SKM-1 treated with dmso at 0.1 percent for 144 hours (cell line): ENCODE results near the gene CBLC.

ENCODE experiments used
- DNase-seq: peaks from one replicate; lab custom pipeline; 2025; ENCODE audit not compliant: unreplicated experiment; lab: John Stamatoyannopoulos, UW

The CBLC gene, protein sequence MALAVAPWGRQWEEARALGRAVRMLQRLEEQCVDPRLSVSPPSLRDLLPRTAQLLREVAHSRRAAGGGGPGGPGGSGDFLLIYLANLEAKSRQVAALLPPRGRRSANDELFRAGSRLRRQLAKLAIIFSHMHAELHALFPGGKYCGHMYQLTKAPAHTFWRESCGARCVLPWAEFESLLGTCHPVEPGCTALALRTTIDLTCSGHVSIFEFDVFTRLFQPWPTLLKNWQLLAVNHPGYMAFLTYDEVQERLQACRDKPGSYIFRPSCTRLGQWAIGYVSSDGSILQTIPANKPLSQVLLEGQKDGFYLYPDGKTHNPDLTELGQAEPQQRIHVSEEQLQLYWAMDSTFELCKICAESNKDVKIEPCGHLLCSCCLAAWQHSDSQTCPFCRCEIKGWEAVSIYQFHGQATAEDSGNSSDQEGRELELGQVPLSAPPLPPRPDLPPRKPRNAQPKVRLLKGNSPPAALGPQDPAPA

DNA sequence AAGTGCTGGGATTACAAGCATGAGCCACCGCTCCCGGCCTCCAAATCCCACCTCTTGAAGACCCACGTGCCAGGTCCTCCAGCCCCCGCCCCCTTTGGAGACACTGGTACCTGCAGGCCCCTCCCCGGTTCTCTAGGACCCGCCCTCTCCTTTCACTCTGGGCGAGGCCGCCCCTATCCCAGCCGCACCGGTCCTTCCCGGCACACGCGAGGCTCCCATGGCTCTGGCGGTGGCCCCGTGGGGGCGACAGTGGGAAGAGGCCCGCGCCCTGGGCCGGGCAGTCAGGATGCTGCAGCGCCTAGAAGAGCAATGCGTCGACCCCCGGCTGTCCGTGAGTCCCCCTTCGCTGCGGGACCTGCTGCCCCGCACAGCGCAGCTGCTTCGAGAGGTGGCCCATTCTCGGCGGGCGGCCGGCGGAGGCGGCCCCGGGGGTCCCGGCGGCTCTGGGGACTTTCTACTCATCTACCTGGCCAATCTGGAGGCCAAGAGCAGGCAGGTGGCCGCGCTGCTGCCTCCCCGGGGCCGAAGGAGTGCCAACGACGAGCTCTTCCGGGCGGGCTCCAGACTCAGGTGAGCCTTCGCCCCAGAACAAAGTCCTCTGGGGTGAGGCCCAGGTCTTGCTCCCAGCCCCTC is at the start of gene CBLC:
Gene CBLC (plus strand): TSS at position 176 of the 633 bp plus-strand sequence. CDS start 42 bp downstream, at position 218.
- no peak for DNase-seq

DNA sequence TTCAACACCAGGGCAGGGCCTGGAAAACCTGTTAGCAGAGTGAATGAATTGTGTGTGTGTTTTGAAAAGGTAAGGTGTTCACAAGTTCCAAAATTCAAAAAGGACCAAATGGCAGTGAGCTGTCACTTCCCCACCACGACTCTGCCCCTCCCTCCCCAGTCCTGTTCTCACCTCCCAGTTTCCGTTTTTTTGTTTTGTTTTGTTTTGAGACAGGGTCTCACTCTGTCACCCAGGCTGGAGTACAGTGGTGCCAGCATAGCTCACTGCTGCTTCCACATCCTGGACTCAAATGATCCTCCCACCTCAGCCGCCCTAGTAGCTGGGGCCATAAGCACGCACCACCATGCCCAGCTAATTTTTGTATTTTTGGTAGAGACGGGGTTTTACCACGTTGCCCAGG is 49.5 kb upstream of the CBLC start:
- no peak for DNase-seq

DNA sequence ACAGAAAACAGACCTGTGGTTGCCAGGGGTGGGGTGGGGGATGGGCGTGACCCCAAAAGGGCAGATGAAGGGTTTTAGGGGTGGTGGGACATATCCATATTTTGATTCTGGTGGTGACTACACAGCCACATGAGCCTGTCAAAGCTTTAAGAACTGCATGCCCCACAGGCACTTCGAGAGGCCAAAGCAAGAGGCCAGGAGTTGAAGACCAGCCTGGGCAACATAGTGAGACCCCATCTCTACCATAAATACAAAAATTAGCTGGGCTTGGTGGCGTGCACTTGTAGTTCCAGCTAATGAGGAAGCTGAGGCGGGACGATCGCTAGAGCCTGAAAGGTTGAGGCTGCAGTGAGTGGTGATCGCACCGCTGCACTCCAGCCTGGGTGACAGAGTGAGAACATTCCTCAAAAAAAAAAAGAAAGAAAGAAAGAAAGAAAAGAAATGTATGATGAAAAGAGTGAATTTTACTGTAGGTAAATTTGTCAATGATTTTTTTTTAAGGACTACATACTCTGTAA is 48.1 kb upstream of the CBLC start:
- no peak for DNase-seq

DNA sequence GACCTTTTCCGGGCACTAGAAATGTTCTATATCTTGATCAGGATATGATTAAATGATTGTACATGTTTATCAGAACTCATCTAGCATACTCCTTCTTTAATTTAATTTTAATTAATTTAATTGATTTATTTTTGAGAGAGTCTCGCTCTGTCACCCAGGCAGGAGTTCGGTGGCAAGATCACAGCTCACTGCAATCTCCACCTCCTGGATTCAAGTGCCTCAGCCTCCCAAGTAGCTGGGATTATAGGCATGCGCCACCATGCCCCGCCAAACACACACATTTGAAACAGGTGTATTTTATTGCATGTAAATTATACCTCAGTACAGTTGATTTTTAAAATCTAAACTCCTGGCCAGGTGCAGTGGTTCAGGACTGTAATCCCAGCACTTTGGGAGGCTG is 46.6 kb upstream of the CBLC start:
- no peak for DNase-seq

DNA sequence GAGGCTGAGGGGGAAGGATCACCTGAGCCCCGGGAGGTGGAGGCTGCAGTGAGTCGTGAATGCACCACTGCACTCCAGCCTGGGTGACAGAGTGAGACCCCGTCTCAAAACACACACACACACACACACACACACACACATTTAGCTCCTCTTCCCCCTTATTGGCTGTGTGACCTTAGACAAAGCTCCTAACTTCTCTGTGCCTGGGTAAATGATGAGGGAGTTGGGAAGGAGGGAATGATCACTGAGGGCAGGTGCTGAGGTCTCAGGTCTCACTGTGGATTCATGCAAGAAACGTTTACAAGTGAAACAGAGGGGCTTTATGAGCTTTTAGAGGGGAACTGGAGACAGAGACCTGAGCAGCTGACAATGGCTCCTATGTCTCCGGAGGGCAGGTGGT is 46.1 kb upstream of the CBLC start:
- DNase-seq = no peak

DNA sequence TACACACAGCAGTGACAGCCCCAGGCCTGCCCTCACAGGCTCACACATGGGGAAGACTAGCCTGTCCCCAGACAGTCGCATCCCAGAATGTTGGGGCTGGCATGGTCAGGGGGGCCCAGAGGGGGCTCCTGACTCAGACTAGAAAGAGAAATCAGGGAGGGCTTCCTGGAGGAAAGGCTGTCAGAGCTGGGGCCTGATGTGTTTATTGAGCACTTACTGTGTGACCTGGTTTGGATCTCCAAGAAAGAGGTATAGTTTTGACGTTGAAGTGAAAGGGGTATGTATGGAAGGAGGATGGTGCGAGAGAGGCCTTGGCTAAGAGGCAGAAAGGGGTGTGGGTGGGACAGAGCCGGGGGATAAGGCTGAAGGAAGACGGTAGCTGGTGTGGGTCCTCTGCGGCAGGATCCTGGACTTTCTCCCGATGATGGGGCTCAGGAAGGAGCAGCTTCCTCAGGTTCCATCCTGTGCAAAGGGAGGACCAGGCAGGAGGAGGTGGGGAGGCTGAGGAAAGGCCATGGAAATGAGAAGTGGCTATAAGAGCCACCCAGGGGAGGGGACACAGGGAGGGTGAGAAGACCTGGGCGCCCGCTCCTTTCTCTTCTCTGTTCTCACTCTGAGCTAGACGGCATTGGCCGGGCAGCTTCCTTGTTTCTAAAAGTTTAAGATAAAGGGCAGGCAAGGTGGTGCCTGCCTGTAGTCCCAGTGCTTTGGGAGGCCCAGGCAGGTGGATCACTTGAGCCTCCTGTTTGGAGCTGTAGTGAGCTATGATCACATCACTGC is 45.3 kb upstream of the CBLC start:
- DNase-seq = no peak

DNA sequence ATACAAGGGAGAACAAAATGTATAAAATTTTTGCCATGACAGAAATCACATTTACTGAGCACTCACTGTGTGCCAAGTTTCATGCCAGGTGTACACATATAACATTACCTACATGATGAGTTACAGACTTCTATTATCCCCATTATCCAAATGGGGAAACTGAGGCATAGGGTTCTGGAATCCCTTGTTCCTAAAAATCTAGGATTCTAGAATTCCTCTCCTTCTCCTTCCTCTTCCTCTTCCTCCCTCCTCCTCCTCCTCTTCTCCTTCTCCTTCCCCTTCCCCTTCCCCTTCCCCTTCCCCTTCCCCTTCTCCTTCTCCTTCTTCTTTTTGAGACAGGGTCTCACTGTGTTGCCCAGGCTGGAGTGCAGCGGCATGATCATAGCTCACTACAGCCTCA is 43.3 kb upstream of the CBLC start:
- no peak for DNase-seq

DNA sequence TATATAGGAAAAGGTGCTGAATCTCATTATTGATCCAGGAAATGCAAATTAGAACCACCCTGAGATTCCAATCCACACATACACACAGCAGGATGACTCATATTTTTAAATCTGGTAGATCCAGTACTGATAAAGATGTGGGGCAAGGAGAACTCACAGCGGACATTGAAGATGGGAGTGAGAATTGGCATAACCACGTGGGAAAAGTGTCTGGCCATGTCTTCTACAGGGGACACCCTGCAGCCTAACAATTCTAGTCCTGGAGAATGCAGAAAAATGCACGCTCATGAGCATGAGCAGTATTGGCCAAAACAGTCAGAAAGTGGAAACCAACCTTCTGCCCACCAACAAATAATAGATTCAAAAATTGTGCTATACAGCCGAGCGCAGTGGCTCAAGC is 42.7 kb upstream of the CBLC start:
- DNase-seq = no peak

DNA sequence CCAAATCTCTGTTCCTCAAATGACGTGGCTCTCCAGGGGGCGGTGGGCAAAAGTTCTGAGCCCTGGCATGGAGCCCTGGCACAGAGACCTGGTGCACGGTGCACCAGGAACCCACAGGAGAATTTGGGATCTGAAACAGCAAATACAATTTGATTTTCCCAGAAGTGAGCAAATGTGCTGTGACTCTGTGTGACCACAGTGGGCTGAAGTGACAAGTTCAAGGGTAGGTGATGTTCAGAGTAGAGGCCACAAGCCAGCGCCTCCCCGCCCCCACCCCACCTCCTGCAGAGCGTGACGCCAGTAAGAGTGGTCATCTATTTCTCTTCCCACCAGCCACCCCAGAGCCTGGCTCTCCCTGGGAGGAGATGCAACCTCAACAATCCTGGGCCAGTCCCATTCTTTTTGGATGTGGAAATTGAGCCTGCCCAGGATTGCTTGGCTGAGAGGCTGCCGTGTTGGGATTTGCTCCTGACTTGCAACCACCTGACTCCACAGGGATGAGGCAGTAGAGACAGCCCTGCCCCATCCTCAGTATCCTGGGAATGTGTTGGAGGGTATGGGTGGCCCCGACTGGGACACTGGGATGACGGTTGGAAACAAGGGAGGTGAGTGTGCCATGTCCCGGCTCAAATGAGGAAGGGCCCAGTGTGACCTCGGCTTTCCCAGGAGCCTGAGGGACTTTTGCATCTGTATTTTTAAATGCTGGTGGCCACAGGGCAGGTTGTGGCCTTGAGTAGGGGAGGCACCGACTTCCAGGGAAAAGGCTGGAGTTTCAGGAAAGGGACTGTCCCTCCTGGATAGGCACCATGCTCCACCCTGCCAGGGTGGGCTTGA is 40.2 kb upstream of the CBLC start:
- DNase-seq = no peak

DNA sequence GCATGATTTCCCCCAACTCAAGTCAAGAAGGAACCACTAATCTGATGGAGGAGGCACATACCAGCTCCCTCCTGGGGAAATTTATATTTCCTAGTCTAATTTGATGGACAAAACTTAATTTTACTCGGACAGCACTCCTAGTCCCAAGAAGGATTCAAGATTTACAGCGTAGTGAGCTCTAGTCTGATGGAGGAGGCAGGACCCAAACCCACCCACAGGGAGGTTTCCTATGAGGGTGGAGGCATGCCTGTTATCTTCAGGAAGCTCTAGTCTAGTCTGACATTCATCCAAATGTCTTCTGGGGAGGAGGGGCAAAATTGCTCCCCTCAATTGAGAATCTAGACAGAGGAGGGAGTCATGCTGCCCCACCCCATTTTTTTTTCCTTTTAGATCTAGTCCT is 39.6 kb upstream of the CBLC start:
- no peak for DNase-seq

DNA sequence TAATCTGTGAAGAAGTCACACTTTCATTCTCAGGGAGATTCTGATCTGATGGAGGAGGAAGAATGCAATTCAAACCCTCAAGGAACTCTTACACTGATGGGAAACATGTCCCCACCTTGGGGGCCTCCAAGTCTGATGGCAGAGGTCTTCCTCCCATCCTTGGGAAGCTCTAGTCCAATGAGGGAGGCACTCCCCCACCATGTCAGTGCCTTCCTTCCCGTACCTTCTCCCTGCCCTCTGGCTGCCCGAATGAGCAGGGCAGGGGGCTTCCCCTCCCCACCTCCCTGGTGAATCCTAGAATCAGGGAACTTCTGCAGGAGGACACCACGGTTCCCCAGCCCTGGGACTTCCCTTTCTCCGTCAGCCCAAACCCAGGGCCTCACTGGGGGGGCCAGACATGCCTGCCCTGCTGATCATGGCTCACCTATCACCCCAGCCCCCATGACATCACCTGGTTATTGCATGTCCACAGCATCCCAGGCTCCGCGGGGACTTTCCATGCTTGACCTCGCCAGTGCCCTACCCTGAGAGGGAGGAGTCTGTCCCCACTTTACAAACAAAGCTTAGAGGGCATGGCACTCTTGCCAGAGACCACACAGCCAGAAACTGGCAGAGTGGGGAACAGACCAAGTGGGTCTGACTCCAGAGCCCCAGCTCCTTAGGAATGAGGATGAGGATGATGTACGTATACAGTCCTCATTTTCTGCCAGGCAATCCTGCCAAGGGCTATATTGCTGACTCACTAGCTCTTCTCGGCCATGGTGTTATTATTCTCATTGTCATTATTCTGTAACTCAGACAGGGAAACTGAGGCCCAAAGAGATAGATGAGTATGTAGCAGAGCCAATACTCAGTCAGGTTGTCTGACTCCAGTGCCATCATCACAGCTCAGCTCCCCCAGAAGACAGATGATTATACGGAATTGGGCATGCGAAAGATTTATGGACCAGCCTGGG is 38.8 kb upstream of the CBLC start:
- DNase-seq = no peak

DNA sequence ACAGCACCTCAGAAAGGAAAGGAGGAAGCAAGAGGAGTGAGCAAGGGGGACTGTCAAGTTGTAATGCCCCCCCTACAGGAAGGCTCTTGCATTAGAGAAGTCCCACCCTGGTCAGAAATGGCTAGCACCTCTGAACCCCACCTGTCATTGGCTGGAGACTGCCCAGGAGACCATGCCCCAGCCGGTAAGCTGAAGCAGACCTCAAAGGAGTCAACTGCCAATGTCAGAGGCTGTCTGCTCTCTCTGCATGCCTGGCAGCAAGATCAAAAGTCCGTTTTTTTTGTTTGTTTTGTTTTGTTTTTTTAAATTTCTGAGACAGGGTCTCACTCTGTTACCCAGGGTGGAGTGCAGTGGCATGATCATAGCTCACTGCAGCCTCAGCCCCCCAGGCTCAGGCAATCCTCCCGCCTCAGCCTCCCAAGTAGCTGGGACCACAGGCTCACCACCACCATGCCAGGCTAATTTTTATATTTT is 37.3 kb upstream of the CBLC start:
- no peak for DNase-seq

DNA sequence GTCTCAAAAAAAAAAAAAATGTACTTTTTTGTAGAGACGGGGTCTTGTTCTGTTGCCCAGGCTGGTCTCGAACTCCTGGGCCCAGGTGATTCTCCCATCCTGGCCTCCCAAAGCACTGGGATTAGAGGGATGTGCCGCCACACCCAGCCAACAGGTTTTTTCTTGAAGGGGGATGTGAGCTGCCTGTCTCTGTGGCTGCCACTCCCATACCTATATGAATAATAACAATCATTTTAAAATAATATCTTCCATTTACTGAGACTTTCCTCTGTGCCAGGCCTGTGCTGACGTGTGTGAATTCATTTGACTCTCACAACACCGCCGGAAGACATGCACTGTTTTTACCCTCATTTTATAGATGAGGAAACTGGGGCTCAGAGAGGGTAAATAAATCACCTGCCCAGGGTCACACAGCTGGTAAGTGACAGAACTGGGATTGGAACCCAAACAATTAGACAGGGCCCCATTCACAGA is 36.4 kb upstream of the CBLC start:
- no peak for DNase-seq

DNA sequence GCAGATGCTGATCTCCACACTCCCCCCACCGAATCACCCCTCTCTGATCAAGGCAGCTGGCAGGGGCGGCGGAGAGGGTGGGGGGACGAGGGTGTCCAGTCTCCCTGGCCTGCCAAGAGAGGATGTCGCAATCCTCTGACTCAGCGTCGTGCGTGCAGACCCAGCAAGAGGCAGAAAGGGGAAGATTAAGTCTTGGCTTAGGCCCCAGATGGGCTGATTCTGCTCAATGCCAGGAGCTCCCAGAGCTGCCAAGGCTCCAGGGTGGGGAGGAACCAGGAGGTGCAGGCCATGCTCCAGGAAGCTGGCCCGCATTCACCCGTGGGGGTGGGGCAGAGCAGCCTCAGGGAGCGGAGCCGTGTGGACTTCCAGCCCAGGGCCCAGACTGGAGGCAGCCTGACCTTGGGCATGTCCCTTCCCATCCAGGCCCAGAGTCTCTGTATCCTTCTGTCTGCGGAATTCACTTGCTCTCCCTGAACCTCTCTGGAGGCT is 35.8 kb upstream of the CBLC start:
- peak; percentile 71 for DNase-seq

DNA sequence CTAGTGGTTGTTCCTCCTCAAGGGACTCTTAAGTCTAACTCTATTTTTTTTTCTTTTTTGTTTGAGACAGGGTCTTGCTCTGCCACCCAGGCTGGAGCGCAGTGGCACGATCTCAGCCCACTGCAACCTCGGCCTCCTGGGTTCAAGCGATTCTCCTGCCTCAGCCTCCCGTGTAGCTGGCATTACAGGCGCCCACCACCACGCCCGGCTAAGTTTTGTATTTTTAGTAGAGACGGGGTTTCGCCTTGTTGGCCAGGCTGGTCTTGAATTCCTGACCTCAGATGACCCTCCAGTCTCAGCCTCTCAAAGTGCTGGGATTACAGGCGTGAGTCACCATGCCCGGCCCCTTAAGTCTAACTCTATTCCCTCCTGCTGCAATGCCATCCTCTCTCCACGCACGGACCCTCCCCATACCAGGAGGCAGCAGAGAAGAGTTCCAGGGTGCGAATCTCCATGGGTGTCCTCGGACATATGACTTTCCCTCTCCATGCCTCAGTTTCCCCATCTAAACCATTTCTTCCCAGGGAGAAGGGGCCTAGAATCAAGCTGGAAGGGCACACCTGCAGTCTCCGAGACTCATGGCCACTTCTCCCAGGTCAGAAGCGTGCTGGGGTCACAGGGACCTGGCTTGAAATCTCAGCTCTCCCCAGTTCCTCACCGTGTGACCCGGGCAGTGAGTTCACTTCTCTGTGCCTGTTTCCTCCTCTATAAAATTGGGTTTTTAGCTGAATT is 35.2 kb upstream of the CBLC start:
- no peak for DNase-seq

DNA sequence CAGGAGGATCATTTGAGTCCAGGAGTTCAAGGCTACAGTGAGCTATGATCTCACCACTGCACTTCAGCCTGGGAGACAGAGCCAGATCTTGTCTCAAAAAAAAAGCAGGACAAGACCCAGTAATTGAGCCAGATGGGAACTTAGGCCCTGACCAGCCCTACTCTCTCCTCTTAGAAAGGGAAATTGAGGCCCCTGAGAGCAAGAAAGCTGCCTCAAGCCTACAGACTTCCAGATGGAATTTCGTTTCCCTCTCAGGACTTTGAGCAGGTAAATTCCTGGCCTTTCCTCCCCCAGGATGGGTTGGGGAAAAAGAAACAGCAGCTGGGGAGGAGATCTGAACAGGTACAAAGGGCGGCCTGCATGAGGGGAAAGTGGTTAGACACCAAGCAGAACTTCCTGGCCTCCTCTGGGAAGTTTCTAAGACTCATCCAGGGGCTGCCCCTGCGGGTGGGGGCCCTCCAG is 32.8 kb upstream of the CBLC start:
- DNase-seq = no peak

DNA sequence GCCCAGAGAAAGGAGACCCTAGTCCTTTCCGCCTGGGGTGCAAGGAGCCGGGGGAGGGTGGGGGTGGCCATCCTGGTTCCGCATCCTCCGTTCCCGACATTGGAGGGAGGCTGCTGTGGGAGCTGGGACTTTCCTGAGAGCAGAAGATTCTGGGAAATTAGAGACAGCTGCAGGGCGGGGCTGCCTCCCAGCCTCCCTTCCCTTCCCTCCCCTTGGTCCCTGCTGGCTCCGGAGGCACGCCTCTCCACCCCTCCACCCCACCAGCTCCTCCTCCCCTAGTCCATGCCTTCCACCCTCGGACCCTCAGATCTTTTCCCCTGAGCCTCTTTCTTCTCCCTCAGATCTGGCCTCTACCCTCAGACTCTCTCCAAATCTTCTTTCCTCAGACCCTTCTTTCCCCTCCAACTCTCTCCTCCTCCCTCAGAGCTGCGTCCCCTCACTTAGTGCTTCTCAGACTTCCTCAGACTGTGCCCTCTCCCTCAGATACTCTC is 32.3 kb upstream of the CBLC start:
- no peak for DNase-seq
